Eye (tissue), 1 donor: ENCODE measurements around the gene THSD7B.
"Not testable (repeated sequence)": the region's sequence is repeated elsewhere in the genome, so short reads cannot be mapped to it uniquely, and the experiment has no call there.

Experiments used
- DNase-seq: peaks from one replicate; pipeline ENCODE4 v3.0.0-alpha.2; 2015

The THSD7B gene

DNA sequence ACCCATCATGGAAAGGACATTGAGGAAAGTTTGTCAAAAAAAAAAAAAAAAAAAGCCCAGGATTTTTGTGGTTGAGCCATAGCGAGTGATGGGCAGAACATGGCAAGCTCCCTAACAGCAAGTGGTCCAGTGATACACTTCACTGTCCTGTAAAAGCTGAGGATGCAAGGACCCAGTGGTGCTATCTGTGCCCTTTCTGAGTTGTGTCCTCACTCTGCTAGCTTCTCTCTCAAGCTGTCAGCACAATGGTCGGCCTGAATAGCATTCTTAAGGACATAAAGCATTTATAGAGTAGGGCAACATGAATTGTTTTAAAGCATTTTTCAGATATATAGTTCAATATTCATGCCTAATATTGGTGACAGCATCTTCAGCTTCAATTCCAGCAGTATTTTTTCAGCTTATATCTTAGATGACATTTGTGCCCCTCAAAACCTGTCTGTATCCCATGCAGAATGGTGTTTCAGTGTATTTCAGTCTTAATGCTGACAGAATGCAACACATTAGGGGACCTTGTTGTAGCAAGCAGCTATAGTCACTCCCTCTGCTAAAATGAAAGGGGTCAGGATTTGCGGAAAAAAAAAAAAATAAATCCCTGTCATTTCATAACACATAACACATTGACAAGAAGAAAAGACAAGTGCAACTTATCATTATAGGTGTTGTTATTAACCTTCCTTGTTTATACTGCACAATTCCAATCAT is 496.7 kb downstream of the THSD7B start:
- no peak for DNase-seq

DNA sequence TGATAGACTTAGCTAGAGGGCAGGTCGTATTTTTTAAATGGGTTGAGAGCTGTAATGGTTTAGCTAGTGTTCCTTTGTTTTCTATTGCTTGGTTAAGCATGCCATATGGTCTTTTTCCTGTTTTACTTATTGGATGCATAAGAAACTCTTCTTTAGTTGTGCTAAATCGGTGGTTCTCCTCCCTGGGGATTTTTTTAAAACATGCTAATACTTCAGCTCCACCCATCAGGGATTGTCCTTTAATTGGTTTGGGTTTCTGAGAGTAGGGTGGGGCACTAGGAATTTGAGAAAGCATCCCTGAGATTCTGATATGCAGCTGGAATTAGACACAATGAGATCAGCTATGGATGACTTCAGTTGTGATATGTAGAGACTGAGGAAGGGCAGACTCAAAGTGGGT is 497.2 kb downstream of the THSD7B start:
- peak; percentile 4 for DNase-seq

DNA sequence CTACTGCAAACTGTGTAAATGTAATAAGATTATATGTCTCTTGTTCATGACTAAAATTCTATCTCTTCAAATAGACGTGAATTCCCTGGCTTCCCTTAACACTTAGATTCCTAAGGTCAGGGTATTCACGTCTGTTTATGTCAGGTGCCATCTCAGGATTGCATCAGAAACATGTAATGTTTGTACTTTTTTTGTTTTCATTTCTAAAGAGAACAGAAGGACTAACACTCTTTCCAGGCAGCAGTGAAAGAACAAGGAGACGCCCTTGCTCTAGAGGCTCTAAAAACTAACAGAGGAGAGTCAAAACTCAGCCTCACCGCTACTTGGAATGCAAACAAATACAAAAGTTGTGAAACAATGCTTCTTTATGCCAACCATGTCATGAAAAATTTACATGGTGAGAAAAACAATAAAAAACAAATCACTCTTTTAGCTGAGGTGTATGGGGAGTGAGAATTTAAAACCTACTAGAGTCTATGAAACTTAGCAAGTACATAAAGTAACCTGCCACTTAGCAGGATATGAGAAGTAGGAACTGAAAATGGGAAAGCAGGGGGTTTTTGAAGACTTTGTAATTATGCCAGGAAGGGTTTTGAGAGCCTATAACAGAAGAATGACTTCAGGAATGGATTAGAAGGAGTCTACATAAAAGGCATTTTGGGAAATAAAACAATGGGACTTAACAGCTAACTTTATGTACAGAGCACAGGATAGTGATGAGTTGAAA is 522.7 kb downstream of the THSD7B start:
- DNase-seq = no peak

DNA sequence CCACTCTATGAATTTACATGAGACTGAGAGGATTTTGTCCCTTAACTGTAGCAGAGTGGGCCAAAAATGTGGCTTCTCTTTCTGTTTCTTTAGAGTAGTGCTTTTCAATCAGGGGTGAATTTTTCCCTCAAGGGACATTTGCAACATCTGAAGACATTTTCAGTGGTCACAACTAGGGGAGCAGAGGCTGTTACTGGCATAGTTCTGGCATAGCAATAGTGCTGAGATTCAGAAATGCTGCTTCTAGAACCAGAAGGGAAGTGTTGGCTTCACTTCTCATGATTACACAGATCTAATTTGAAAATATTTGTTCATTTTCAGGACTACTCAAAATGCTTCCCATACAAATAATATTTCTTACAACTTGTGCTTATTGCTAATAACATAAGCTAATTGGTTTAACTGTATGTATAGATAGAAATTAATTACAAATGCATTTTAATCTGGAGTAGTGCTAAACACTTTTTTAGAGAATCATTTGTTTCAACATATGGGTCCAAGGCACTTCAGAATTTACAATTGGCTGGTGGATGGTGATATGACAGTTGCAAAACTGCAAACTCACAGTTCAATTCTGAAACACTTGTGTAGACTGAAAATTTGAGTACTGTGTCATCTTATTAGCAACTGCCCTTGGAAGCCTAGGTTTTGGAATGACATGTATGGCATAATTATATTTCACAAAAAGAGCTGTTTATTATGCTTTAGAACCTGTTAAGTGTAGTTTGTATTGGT is 526.7 kb downstream of the THSD7B start:
- DNase-seq = no peak

DNA sequence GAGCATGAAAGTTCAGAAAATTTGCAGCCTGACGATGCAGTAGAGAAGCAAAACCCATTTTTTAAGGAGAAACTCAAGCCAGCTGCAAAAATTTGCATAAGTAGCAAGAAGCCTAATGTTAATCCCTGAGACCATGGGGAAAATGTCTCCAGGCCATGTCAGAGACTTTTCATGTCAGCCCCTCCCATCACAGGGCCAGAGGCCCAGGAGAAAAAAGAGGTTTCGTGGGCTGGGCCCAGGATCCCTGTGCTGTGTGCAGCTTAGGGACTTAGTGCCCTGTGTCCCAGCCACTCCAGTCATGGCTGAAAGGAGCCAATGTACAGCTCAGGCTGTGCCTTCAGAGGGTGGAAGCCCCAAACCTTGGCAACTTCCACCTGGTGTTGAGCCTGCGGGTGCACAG is 533.0 kb downstream of the THSD7B start:
- DNase-seq = no peak

DNA sequence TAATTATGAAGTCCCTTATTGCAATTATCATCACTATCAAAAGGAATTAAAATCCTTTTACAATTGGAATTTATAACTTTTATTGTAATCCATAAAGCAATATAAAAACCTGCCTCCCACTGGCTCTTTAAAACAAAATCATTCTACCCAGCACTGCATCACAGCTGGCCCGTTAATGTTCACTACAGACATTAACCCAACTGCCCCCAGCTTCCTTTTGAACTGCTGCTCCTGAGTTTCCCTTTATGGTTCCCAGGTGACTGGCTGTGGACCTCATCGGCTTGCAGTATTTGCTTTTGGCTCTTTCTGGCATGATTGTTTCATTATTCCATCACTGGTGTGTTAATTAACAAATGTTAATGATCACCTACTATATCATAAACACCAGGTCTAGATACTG is 535.6 kb downstream of the THSD7B start:
- no peak for DNase-seq

DNA sequence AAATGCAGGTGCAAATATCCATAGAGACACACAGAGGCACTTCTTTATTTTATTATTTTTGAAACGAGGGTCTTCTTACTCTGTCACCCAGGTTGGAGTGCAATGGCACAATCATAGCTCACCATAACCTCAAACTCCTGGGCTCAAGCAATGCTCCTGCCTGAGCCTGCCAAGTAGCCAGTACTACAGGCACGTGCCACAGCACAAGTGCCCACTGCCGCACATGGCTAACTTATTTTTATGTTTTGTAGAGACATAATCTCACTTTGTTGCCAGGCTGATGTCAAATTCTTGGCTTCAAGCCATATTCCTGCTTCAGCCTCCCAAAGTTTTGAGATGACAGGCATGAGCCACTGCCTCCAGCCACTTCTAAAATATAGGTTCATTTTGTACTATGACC is 537.6 kb downstream of the THSD7B start:
- DNase-seq = no peak

DNA sequence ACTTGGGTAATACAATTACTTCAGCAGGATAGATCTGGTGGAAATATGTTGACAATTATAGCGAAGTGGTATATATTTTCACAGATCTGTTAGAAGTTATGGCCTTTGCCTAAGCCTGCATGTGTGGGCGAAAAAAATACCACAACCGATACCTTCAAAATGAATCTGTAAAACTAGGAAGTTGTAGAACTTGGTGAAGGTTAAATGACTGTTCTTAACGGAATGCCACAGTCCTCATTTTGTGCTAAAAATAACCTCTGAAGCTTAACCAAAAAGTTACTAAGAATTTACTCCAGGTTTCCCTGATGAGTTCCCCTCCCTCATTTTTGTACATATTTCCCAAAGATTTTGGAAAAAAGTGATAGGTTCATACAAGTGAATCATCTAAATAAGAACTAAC is 550.7 kb downstream of the THSD7B start:
- DNase-seq = no peak

DNA sequence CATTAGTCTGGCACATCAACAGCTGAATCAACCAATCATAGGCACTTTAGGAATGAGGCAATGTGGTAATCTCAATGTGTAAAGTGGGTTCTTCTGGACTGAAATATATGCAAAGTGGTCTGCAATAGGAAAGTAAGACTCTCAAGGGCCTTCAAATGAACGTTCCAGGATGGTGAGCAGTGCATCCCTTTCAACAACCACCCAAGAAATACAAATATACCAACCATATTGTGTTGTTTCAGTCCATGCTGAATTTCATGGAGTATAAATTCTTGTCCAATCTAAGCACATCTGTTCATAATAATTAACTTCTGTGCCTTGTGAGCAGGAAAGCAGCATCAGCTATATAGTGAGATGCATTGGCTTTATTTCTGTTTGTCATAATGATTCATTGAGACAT is 556.2 kb downstream of the THSD7B start:
- DNase-seq = no peak

DNA sequence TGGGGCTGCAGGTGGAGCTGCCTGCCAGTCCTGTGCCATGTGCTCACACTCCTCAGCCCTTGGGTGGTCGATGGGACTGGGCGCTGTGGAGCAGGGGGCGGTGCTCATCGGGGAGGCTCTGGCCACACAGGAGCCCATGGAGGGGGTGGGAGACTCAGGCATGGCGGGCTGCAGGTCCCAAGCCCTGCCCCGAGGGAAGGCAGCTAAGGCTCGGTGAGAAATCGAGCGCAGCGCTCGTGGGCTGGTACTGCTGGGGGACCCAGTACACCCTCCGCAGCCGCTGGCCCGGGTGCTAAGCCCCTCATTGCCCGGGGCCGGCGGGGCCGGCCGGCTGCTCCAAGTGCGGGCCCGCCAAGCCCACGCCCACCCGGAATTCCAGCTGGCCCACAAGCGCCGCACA is 566.2 kb downstream of the THSD7B start:
- not testable (repeated sequence) for DNase-seq

DNA sequence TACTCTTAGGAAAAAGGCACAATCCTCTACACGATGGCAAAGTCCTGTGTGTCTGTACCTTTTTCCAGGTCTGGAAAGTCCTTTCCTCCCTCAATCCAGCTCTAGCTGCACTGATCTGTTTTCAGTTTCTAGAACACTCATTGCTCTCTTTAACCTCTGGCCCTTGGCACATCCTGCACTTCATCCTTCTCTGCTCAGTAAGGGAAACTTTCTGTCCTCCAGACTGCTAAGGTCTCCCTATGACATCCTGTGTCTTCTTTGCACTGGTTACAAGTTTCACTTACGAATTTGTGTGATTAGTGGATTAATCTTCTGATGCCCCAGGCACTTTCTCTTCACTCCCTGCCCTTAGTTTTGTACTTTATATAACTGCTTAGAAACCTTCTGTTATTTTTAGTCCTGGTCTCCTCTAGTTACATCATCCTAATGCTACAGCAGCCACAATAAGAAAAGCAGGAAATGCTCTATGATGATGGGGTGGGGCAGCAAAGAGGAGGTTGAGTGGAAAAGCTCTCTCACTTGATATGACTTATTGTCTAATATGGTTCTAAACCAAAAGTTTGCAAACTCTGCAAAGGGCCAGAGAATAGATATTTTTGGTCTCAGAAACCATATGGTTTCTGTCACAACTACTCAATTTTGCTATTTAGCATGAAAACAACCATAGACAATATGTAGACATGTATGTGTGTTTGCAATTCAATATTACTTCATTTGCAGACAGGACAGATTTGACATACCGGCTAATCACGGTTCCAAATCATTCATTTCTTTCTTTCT is 568.2 kb downstream of the THSD7B start:
- no peak for DNase-seq

DNA sequence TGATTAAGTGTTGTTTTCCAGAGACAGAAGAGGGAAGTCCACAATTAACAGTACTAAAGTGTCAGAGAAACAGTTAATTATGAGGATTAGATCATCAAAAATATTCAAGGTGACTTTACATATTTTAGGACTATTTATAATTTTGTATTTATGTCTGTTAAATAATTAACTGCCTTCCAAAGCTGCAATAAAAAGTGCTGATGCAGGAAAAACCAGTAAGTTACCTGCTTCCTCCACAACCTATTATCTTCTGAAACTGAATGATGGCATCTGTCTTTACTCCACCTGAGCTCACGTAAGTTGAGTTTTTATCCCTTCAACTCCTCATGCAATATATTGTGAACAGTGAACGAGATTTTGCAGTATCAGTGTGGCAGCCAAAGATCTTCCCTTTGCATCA is 570.7 kb downstream of the THSD7B start:
- no peak for DNase-seq

DNA sequence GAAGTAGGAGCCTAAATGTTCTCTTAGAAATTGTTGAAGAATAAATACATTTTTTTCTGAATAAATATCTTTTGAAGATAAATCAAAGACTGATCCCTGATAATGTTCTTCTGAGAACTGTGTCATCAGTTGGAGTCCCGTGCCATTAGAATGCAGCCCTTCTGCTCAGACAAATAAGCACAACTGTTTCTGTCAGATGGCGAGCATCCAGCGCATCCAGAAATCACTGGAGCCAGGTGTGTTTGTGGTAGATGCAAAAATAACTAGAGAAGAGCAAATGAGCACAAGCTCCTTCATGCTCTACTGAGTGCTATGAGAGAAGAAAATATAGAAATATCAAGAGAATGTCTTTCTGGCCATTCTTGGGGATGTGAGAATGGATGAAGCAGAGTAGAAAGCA is 573.7 kb downstream of the THSD7B start:
- peak; percentile 47 for DNase-seq

DNA sequence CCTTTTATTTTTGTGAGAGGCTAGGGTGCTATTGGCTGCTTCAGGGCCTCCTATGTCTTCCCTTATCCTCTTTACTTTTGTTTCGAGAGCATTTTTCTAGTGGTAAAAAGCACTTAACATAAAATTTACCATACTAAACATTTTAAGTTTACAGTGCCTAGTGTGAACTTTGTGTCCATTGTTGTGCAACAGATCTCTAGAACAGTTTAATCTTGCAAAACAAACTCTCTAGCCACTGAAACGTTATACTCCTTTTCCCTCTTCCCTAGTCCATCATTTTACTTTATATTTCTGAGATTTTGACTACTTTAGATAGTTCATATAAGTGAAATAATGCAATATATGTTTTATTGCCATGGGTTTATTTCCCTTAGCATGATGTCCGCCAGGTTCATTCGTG is 580.6 kb downstream of the THSD7B start:
- no peak for DNase-seq

DNA sequence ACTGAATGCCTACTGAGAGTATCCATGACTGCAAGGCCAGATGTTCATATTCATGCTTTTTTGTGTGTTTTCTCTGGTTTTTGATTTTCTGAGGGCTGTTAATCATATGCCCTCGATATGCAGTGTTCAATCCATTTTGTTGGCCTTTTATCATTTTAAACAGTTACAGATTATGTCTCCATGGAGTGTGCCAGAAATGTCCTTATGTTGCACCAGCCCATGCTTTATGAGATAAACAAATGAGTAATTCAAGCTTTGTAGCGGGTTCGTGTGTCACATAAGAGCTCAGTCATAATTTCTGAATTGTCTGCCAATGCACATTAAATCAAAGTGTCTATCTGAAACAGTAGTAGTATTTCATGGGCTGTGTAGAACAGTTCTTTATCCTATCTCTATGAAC is 583.0 kb downstream of the THSD7B start:
- DNase-seq = peak; percentile 44

DNA sequence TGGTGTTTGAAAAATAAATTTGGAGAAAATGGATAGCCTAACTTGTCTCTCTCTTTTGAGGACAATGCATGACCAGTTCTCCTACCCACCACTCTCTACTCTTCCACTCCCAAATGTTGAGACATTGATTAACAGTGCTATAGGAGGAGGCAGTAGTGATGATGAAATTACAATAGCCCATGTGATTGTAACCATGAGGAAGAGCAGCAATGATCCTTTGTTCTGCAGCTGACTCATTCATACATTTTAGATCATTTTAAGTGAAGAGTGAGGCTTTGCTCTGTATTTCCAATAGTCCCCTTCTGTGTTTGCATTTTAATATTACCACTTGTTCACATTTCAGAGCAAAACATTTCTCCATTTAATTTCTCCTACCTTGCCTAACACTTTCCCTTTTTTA is 592.3 kb downstream of the THSD7B start:
- no peak for DNase-seq

DNA sequence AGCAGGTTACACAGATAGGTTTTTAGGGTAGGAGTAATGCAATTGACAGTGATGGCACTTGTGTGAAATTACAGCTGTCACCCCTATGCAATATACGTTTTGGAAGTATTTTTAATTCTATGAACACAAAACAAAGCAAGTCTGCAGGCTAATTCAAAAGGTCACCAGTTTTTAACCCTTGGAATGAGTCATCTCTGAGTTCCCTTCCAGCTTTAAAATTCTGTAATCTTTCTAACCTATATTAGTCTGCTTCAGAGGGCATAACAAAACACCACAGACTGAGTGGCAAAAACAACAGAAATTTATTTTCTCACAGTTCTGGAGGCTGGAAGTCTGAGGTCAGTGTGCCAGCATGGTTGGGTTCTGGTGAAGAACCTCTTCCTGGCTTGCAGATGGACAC is 602.0 kb downstream of the THSD7B start:
- DNase-seq = no peak

DNA sequence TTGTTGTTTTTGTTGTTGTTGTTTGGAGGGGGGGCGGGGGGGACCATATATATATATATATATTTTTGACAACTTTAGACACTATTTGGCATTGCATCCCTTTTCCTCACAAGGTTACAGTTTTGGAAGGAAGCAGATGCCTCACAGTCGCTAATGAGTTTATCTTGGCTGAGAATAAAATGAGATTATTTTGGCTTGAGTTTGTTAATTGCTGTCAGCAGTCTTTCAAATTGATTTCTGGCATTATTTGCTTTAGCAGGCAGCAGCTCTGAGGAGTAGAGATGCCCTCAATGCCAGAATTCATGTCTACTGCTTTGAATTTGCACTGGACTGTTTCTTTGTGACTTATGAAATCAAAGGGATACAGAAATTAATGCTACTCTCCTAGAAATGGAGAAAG is 603.8 kb downstream of the THSD7B start:
- DNase-seq = no peak

DNA sequence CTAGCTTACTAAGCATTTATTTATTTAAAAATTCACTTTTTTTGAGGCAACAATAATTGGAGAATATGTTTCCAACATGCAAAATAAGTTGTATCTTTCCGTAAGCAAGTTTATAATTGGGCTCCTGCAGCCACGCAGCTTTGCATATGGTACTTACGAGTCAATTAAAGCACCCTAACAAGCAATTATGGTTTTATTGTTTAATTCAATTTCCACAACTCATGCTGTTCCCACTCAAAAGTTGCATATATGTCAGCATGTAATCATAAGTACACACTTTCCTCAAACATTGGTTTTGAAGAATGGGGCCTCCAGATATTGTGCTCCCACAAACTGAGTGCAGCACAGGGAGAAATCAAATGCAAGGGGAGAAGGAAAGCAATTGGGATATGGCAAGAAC is 613.8 kb downstream of the THSD7B start:
- no peak for DNase-seq

DNA sequence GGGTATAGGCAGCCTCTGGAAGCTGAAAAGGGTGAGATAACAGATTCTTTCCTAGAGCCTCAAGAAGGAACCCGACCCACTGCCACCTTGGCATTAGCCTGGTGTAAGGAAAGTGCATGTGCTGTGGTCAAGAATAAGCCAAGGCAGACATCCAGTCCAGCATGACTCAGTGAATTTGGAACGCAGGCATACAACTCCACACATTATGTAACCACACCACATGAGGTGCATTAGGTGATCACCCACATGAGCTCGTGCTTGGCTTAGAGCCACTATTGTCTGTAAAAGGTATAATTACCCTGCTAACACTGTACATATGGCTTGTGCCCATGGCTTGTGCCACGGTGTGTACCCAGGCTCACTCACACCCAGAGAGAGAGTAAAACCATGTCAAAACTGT is 615.3 kb downstream of the THSD7B start:
- no peak for DNase-seq

DNA sequence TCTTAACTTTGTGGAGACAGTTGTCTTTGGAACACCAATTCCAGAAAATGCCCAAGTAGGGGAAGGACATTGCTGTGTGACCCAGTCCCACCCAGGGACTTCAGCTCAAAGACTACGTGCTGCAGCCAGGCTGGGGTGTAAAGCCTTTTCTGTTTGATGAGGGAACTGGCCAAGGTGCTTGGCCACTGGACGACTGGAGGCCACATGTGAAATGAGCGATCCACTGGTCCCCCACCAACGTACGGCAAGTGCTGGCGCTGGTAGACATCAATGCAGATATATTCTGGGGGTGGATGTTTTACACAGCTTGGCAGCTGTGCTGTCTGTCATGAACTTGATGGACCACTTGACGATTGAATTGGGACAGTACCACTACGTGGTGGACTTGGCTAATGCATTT is 616.4 kb downstream of the THSD7B start:
- no peak for DNase-seq

DNA sequence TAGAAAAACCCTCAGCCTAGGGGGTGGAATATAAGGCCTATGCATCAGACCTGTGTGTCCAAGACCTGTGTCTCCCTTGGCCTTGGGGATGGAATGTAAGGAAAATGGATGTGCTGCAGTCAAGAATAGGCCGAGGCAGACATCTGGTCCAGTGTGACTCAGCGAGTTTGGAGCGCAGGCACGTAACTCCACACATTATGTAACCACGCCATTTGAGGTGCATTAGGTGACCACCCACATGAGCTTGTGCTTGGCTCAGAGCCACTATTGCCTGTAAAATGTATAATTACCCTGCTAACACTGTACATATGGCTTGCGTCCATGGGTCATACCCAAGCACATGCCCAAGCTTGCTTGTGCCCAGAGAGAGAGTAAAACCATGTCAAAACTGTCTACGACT is 618.0 kb downstream of the THSD7B start:
- peak; percentile 13 for DNase-seq

DNA sequence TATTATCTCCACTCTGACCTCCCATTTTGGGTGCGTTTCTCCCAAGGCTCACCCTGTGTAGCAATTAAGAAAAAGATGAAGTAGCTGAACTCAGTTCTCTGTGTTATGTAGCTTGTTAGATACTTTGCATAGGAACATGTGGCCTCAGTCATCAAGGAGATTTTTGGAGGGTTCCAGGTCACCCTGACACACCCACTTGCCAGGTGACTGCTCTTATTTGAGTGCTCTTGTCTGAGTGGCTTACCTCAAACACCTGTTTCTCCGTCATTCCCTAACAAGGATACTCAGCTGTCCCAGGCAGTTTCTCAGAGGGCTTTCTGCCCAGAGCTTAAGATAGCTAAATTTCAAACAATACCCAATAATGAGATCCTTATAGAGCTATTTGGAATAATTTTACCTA is 621.7 kb downstream of the THSD7B start:
- DNase-seq = no peak
